Neural progenitor cell (in vitro differentiated cells): ENCODE data around the gene PMEL. TPM values are rescaled to one million over a fixed set of nuclear protein-coding genes. Genes with fewer than 3 reads are reported as not detected.
A peak's percentile ranks its signal among the peaks of the same experiment; 100 is the strongest.

Experiments
- DNase-seq: peaks from one replicate; pipeline ENCODE4 v3.0.0-alpha.2; 2016; ENCODE audit warnings: low spot score
- H2AFZ ChIP-seq: fragments of 200-600 bp; sonication (generic); replicated peaks from 2 replicates; pipeline ENCODE4 v1.6.1; 2016; ENCODE audit warnings: antibody characterized with exemption
- H3F3A ChIP-seq: fragments of 200-600 bp; sonication (generic); 2 replicates; pipeline ENCODE4 v1.6.1; 2016; ENCODE audit warnings: antibody characterized with exemption, low read depth
- H3K27ac ChIP-seq: fragments of 200-600 bp; sonication (generic); 2 replicates; pipeline ENCODE4 v1.5.1; 2016; ENCODE audit warnings: mild to moderate bottlenecking
- H3K27me3 ChIP-seq: fragments of 200-600 bp; sonication (generic); 2 replicates; pipeline ENCODE4 v1.6.1; 2016; ENCODE audit warnings: mild to moderate bottlenecking, moderate library complexity
- H3K36me3 ChIP-seq: fragments of 200-600 bp; sonication (generic); 2 replicates; pipeline ENCODE4 v1.5.1; 2016
- H3K4me1 ChIP-seq: fragments of 200-600 bp; sonication (generic); 2 replicates; pipeline ENCODE4 v1.6.1; 2016; ENCODE audit warnings: mixed run types
- H3K4me2 ChIP-seq: fragments of 200-600 bp; sonication (generic); 2 replicates; pipeline ENCODE4 v1.6.1; 2016
- H3K4me3 ChIP-seq: fragments of 200-600 bp; sonication (generic); 2 replicates; pipeline ENCODE4 v1.5.1; 2016
- H3K79me2 ChIP-seq: fragments of 200-600 bp; sonication (generic); 2 replicates; pipeline ENCODE4 v1.6.1; 2016; ENCODE audit warnings: low read depth
- H3K9ac ChIP-seq: fragments of 200-600 bp; sonication (generic); 2 replicates; pipeline ENCODE4 v1.6.1; 2016
- H3K9me3 ChIP-seq: fragments of 200-600 bp; sonication (generic); 2 replicates; pipeline ENCODE4 v1.5.1; 2016; ENCODE audit warnings: low read depth
- H4K20me1 ChIP-seq: fragments of 200-600 bp; sonication (generic); 2 replicates; pipeline ENCODE4 v1.6.1; 2016; ENCODE audit warnings: low read depth
- H3K27ac Mint-ChIP-seq: 3 replicates; pipeline ENCODE4 v1.8.0; 2021; ENCODE audit warnings: mixed read lengths
- H3K27me3 Mint-ChIP-seq: 2 replicates; pipeline ENCODE4 v1.8.0; 2022; ENCODE audit warnings: low read depth, mild to moderate bottlenecking, inconsistent platforms, moderate library complexity, mixed read lengths; ENCODE audit not compliant: insufficient read depth
- H3K36me3 Mint-ChIP-seq: 3 replicates; pipeline ENCODE4 v1.8.0; 2021; ENCODE audit warnings: mixed read lengths
- H3K4me1 Mint-ChIP-seq: 3 replicates; pipeline ENCODE4 v1.8.0; 2021; ENCODE audit warnings: mixed read lengths
- H3K4me3 Mint-ChIP-seq: 3 replicates; pipeline ENCODE4 v1.8.0; 2021; ENCODE audit warnings: mild to moderate bottlenecking, moderate library complexity, mixed read lengths
- H3K9me3 Mint-ChIP-seq: 3 replicates; pipeline ENCODE4 v1.8.0; 2020; ENCODE audit warnings: mixed read lengths
- EZH2 ChIP-seq: fragments of 200-600 bp; sonication (generic); IDR thresholded peaks from 2 replicates; pipeline ENCODE4 v1.6.1; 2017; ENCODE audit warnings: antibody characterized with exemption, mild to moderate bottlenecking, moderate library complexity
- EZH2phosphoT487 ChIP-seq: fragments of 200-600 bp; sonication (generic); IDR thresholded peaks from 2 replicates; pipeline ENCODE4 v1.6.1; 2017; ENCODE audit warnings: antibody characterized with exemption
- total RNA-seq: library from RNA; depleted of rRNA; stranded (reverse); fragments of >200 nt; gene quantifications from 2 replicates; pipeline ENCODE4 v1.2.3, GENCODE V29; 2015; ENCODE audit warnings: low replicate concordance
- TF ChIP-seq, protein P1 (sequence below): fragments of 200-600 bp; sonication (generic); IDR thresholded peaks from 2 replicates; pipeline ENCODE4 v1.5.1; 2017; ENCODE audit warnings: antibody characterized with exemption, mild to moderate bottlenecking

PMEL gene
- total RNA-seq, 1 donor from 2014 or later: 207 TPM

DNA sequence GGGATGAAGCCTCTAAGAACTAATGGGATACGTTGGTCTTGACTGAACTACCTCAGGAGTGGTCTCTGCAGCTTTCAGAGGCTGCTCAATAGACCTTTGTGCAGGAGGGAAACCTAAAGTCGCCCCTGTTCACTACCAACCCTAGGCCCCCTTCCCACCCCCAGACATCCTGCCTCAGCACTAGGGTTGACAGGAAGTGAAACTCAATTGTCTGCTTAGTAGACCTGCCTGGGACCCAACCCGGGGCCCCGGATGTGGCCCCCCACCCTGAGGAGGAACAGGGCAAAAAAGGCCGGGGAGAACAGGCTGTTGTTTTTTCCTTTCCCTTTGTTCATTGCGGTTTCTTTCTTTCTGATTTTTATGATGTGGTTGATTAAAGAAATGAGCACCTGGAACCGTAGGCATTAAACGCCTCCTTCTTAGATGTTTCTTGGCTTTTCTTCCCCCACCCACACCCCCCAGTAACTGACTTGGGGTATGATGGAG is 36.5 kb downstream of the PMEL start:
- Histone ChIP-seq H3K79me2 (peaks cover 36% of the 10 kb centered on the region), H3K9ac (no peak overlapping the region), H3K4me1 (peaks cover 9% of the 10 kb centered on the region), H3K27ac (no peak overlapping the region), H2AFZ (no peak overlapping the region), H3K4me3 (no peak overlapping the region), H4K20me1 (peaks cover 23% of the 10 kb centered on the region), H3K36me3 (peaks cover 6% of the 10 kb centered on the region), H3K27me3 (peaks cover 33% of the 10 kb centered on the region), H3K9me3 (no peaks in the 10 kb centered on the region), H3K4me2 (no peak overlapping the region), H3F3A (peaks cover 57% of the 10 kb centered on the region)
- peaks cover 1% of the 10 kb centered on the region for H3K36me3 Mint-ChIP-seq
- H3K4me1 Mint-ChIP-seq: peaks cover 38% of the 10 kb centered on the region
- H3K27me3 Mint-ChIP-seq: peaks cover 26% of the 10 kb centered on the region
- peak overlapping the region; percentile 31 for H3K27ac Mint-ChIP-seq
- TF ChIP-seq EZH2phosphoT487 (no peak), EZH2 (no peak)
- TF ChIP-seq, protein P1, sequence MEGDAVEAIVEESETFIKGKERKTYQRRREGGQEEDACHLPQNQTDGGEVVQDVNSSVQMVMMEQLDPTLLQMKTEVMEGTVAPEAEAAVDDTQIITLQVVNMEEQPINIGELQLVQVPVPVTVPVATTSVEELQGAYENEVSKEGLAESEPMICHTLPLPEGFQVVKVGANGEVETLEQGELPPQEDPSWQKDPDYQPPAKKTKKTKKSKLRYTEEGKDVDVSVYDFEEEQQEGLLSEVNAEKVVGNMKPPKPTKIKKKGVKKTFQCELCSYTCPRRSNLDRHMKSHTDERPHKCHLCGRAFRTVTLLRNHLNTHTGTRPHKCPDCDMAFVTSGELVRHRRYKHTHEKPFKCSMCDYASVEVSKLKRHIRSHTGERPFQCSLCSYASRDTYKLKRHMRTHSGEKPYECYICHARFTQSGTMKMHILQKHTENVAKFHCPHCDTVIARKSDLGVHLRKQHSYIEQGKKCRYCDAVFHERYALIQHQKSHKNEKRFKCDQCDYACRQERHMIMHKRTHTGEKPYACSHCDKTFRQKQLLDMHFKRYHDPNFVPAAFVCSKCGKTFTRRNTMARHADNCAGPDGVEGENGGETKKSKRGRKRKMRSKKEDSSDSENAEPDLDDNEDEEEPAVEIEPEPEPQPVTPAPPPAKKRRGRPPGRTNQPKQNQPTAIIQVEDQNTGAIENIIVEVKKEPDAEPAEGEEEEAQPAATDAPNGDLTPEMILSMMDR: no peak
- peak overlapping the region; percentile 99 for H3K4me3 Mint-ChIP-seq
- H3K9me3 Mint-ChIP-seq: no peaks in the 10 kb centered on the region
- DNase-seq: no peak

DNA sequence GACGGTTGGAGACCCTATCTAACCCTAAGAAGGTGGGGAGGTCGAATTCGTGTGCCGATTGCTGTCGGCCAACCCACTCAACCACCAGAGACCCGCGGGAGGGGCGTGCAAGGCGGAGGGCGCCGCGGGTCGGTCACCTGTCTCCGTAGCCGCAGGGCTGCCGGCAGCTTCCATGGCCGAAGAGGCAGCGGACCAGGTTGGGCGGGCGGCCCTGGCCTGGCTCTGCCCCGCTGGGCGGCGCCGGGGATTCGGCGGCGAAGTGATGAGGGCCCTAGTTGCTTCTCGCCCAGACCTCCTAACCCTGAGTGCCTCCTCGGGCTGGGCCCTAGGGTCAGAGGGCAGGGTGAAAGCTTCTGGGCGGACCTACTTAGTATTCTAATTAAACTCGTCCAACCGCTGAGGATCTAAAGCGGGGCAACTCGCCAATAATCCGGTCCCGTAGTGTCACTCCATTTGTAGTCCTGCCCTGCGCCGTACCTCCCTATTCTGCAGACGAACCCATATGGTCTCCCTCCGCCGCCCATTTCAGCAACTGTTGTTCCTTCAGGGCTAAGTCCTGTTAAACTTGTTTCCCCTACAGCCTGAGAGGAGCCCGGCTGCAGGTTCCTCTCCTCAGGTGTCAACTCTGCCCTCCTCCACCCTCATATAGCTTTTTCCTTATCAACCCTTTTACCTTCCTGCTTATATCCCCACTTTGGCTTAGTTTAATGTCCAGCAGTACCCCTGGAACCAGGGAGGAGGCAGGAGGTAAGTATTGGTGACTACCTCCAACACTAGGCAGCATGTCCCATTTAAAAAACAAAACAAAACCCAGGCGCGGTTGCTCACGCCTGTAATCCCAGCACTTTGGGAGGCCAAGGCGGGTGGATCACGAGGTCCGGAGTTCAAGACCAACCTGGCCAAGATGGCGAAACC is 38.0 kb downstream of the PMEL start, which contains the start of gene PYM1:
Gene PYM1 (minus strand): TSS at position 307 of the 915 bp plus-strand sequence. CDS start 133 bp downstream, at position 174.
- peaks cover 18% of the 10 kb centered on the region for H3K27me3 ChIP-seq
- H4K20me1 ChIP-seq: peaks cover 37% of the 10 kb centered on the region
- peaks cover 41% of the 10 kb centered on the region for H3K4me1 Mint-ChIP-seq
- DNase-seq: peak; percentile 92
- H3K27ac Mint-ChIP-seq: peak within 1 kb of the TSS; percentile 95
- TF ChIP-seq EZH2phosphoT487 (no peak), EZH2 (no peak)
- TF ChIP-seq, protein P1: no peak
- peak within 1 kb of the TSS; percentile 93 for H3K27ac ChIP-seq
- no peaks in the 10 kb centered on the region for H3K9me3 Mint-ChIP-seq
- peaks cover 9% of the 10 kb centered on the region for H3K4me1 ChIP-seq
- H3K9ac ChIP-seq: peak within 1 kb of the TSS; percentile 86
- peaks cover 15% of the 10 kb centered on the region for H3K27me3 Mint-ChIP-seq
- H3K4me3 ChIP-seq: peak within 1 kb of the TSS; percentile 94
- H2AFZ ChIP-seq: peak within 1 kb of the TSS; percentile 86
- peaks cover 6% of the 10 kb centered on the region for H3K36me3 ChIP-seq
- H3K4me2 ChIP-seq: peak within 1 kb of the TSS; percentile 97
- peaks cover 4% of the 10 kb centered on the region for H3K36me3 Mint-ChIP-seq
- peaks cover 65% of the 10 kb centered on the region for H3F3A ChIP-seq
- H3K79me2 ChIP-seq: peaks cover 51% of the 10 kb centered on the region
- no peaks in the 10 kb centered on the region for H3K9me3 ChIP-seq
- peak within 1 kb of the TSS; percentile 99 for H3K4me3 Mint-ChIP-seq

GRCh38 chr12:55926738-55927587 is 38.9 kb downstream of the PMEL start:
- peak overlapping the region; percentile 86 for H3K9ac ChIP-seq
- H3K27me3 ChIP-seq: peaks cover 9% of the 10 kb centered on the region
- H3F3A ChIP-seq: peaks cover 69% of the 10 kb centered on the region
- peak; percentile 95 for DNase-seq
- H2AFZ ChIP-seq: peak overlapping the region; percentile 86
- H3K9me3 Mint-ChIP-seq: no peaks in the 10 kb centered on the region
- no peaks in the 10 kb centered on the region for H3K9me3 ChIP-seq
- H3K27me3 Mint-ChIP-seq: peaks cover 8% of the 10 kb centered on the region
- H3K4me3 Mint-ChIP-seq: peak overlapping the region; percentile 99
- H3K79me2 ChIP-seq: peaks cover 60% of the 10 kb centered on the region
- peak overlapping the region; percentile 94 for H3K27ac Mint-ChIP-seq
- H3K36me3 ChIP-seq: peaks cover 6% of the 10 kb centered on the region
- H3K4me1 ChIP-seq: peaks cover 9% of the 10 kb centered on the region
- H3K4me3 ChIP-seq: peak overlapping the region; percentile 94
- H3K4me2 ChIP-seq: peak overlapping the region; percentile 97
- H3K36me3 Mint-ChIP-seq: peaks cover 6% of the 10 kb centered on the region
- peaks cover 46% of the 10 kb centered on the region for H4K20me1 ChIP-seq
- H3K4me1 Mint-ChIP-seq: peaks cover 36% of the 10 kb centered on the region
- H3K27ac ChIP-seq: peak overlapping the region; percentile 93
- TF ChIP-seq, protein P1: peak; percentile 89
- TF ChIP-seq EZH2phosphoT487: no peak
